Endothelial cell of umbilical vein (primary cell): Measurements from ENCODE around the gene CASP5. TPM values are rescaled to one million over a fixed set of nuclear protein-coding genes. Genes with fewer than 3 reads are reported as not detected.

Experiments
- BruUV-seq: library from RNA; stranded (reverse); fragments of 400-500 nt; replicated peaks from 2 replicates; lab custom pipeline; 2021; lab: Mats Ljungman, UMichigan
- CTCF ChIA-PET: fragments of 300-600, 350-600 bp; sonication (Branson Sonifier 250); formaldehyde crosslinking; loops from one replicate; lab custom pipeline; 2021; ENCODE audit warnings: antibody characterized with exemption, inconsistent platforms; lab: Charles Lee
- POLR2A ChIA-PET: fragments of 300-600, 350-600 bp; sonication (Branson Sonifier 250); formaldehyde crosslinking; loops from one replicate; lab custom pipeline; 2021; ENCODE audit warnings: antibody characterized with exemption, inconsistent platforms; lab: Charles Lee
- DNase-seq: peaks from one replicate; pipeline ENCODE4 v3.0.0-alpha.2; 2011; ENCODE audit warnings: low read depth, low spot score
- FAIRE-seq: peaks from 2 replicates; lab custom pipeline; 2011; peaks lifted over from hg19 to GRCh38; lab: Jason Lieb, UNC
- H2AFZ ChIP-seq: 2 replicates; pipeline ENCODE4 v1.6.0; 2012; ENCODE audit warnings: low read depth, low read length, control low read depth, inconsistent platforms
- H3K27ac ChIP-seq: 2 replicates; pipeline ENCODE4 v1.5.1; 2011; ENCODE audit warnings: low read depth, mild to moderate bottlenecking, control low read depth, low read length, moderate library complexity; ENCODE audit not compliant: insufficient read depth
- H3K27me3 ChIP-seq, 2 experiments: 2 replicates each; pipeline versions ENCODE4 v1.6.0 to v1.6.1; 2011; ENCODE audit warnings: low read length in 2 of 2, mixed read lengths in 1 of 2; ENCODE audit not compliant: control insufficient read depth in 2 of 2, insufficient read depth in 2 of 2
- H3K36me3 ChIP-seq, 2 experiments: 2 replicates in 1 of 2; 3 replicates in 1 of 2; pipeline ENCODE4 v1.5.1; 2011; ENCODE audit warnings: low read length in 2 of 2, mild to moderate bottlenecking in 1 of 2, moderate library complexity in 1 of 2; ENCODE audit not compliant: control insufficient read depth in 2 of 2, insufficient read depth in 2 of 2; ENCODE audit errors: extremely low read depth in 1 of 2
- H3K4me1 ChIP-seq: 3 replicates; pipeline ENCODE4 v1.5.1; 2011; ENCODE audit warnings: mild to moderate bottlenecking, low read length; ENCODE audit not compliant: control insufficient read depth, insufficient read depth; ENCODE audit errors: extremely low read depth
- H3K4me2 ChIP-seq: 2 replicates; pipeline ENCODE4 v1.6.1; 2011; ENCODE audit warnings: low read length, control low read depth, mixed read lengths; ENCODE audit not compliant: insufficient read depth
- H3K4me3 ChIP-seq, 3 experiments: fragments of 200-600 bp in 1 of 3; sonication (generic), shearing (Covaris generic) in 1 of 3; replicated peaks in 1 of 3; 2 replicates each; pipeline ENCODE4 v1.5.1; 2011 to 2016; ENCODE audit warnings: control low read depth in 3 of 3, low read length in 3 of 3, mild to moderate bottlenecking in 2 of 3, inconsistent platforms in 1 of 3, low read depth in 1 of 3, moderate library complexity in 1 of 3; ENCODE audit not compliant: insufficient read depth in 1 of 3
- H3K79me2 ChIP-seq: 2 replicates; pipeline ENCODE4 v1.6.0; 2012; ENCODE audit warnings: low read length, inconsistent platforms; ENCODE audit not compliant: control insufficient read depth, insufficient read depth
- H3K9ac ChIP-seq: replicated peaks from 2 replicates; pipeline ENCODE3; 2011; ENCODE audit warnings: low read length, control low read depth; ENCODE audit not compliant: insufficient read depth; ENCODE audit errors: extremely low read depth
- H3K9me1 ChIP-seq: replicated peaks from 3 replicates; pipeline ENCODE4 v1.6.0; 2011; ENCODE audit warnings: mild to moderate bottlenecking, low read length; ENCODE audit not compliant: control insufficient read depth, insufficient read depth; ENCODE audit errors: extremely low read depth
- H3K9me3 ChIP-seq: replicated peaks from 2 replicates; pipeline ENCODE4 v1.5.1; 2012; ENCODE audit warnings: low read length, inconsistent platforms; ENCODE audit not compliant: control insufficient read depth, insufficient read depth
- H4K20me1 ChIP-seq: replicated peaks from 2 replicates; pipeline ENCODE3; 2011; ENCODE audit warnings: mild to moderate bottlenecking, low read length; ENCODE audit not compliant: control insufficient read depth, insufficient read depth; ENCODE audit errors: extremely low read depth
- EZH2 ChIP-seq: IDR thresholded peaks from 2 replicates; pipeline ENCODE4 v1.6.1; 2012; ENCODE audit warnings: borderline replicate concordance, low read depth, mild to moderate bottlenecking, moderate library complexity, low read length, inconsistent platforms; ENCODE audit not compliant: severe bottlenecking
- FOS ChIP-seq: IDR thresholded peaks from 2 replicates; pipeline ENCODE4 v1.6.1; 2011; ENCODE audit warnings: mild to moderate bottlenecking, low read length, moderate library complexity, borderline replicate concordance; ENCODE audit not compliant: insufficient read depth
- GATA2 ChIP-seq: IDR thresholded peaks from 2 replicates; pipeline ENCODE4 v1.7.0; 2011; ENCODE audit warnings: low read depth, mild to moderate bottlenecking, moderate library complexity, mixed read lengths, low read length; ENCODE audit not compliant: insufficient read length, insufficient read depth
- JUN ChIP-seq: IDR thresholded peaks from 2 replicates; pipeline ENCODE4 v1.6.1; 2011; ENCODE audit warnings: borderline replicate concordance, low read depth; ENCODE audit not compliant: insufficient read length, insufficient read depth
- MYC ChIP-seq: IDR thresholded peaks from one replicate; pipeline ENCODE4 v1.6.1; 2011; ENCODE audit warnings: mild to moderate bottlenecking, low read depth, low read length
- POLR2A ChIP-seq: IDR thresholded peaks from 2 replicates; pipeline ENCODE4 v1.6.1; 2012; ENCODE audit warnings: low read depth, mild to moderate bottlenecking, control low read depth, low read length
- POLR2AphosphoS5 ChIP-seq: IDR thresholded peaks from 2 replicates; pipeline ENCODE4 v1.6.1; 2012; ENCODE audit warnings: low read depth, mild to moderate bottlenecking, control low read depth, low read length, moderate library complexity; ENCODE audit not compliant: insufficient read depth
- dilution Hi-C: fragments of 300-500 bp; cut with MboI; formaldehyde crosslinking; loops from one replicate; pipeline ENCODE4 v1.15.0; 2019; ENCODE audit warnings: low sequenced_read_pairs; ENCODE audit not compliant: extremely low pct_ligation_motif_present
- intact Hi-C: fragments of 100-400 bp; cut with micrococcal nuclease; formaldehyde crosslinking; loops from one replicate; pipeline ENCODE4 v1.10.0; 2022
- polyA plus RNA-seq, 4 experiments: library from polyadenylated mRNA; depleted of rRNA in 3 of 4; stranded (reverse) in 3 of 4; unstranded in 1 of 4; fragments of >200 nt; gene quantifications; 2 replicates each; pipeline versions ENCODE4 v1.2.1 to v1.2.3, GENCODE V29; 2011 to 2012; ENCODE audit warnings: missing spikeins in 1 of 4
- total RNA-seq: library from RNA; stranded (reverse); gene quantifications from 2 replicates; pipeline ENCODE4 v1.2.3, GENCODE V29; 2021
- TF ChIP-seq, protein P1 (sequence below): IDR thresholded peaks from 2 replicates; pipeline ENCODE4 v1.6.1; 2011; ENCODE audit not compliant: insufficient read depth, insufficient read length
- TF ChIP-seq, protein P2 (sequence below), 2 donors: IDR thresholded peaks; 1 replicate in 1 of 2; 2 replicates in 1 of 2; pipeline ENCODE4 v1.5.1; 2011; ENCODE audit warnings: low read length in 2 of 2, mild to moderate bottlenecking in 2 of 2, moderate library complexity in 2 of 2, control low read depth in 1 of 2, inconsistent platforms in 1 of 2, low read depth in 1 of 2; ENCODE audit not compliant: insufficient read depth in 1 of 2; ENCODE audit errors: extremely low read depth in 1 of 2

Gene CASP5
- total and polyA plus RNA-seq, 2 donors (not counting 3 experiments of a cell fraction or from before 2014, with no cell fraction given): not detected

DNA sequence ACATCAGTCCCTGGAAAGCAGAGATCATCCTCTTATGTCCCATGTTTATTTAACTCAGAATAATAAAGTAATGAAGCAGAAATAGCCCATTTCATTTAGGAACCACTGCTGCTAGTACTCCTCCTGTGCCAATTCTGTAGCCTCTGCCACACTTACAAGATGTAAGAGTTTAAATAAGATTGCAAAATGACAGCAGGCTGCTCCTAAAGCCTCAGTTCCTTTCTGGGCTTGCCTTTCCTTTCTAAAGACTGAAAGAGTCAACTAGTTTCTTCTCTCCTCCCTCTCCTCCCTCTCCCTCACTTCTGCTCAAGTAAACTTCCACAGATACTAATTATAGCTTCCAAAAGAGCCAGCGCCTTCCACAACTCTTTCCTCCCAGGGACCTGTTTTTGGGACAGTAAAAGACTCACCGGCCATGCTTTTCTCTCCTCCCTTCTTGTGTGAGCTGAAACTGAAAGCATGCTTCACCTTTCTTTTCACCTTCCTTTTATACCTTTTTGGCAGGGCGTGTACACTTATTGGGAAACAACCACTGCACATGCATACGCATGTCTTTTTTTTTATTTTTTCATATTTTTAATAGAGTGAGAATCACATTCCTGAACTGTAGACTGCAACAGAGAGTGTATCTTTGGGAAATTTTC is 48.2 kb upstream of the CASP5 start:
- intact Hi-C loops: no loop called here
- DNase-seq (no peak), FAIRE-seq (no peak)
- ChIA-PET POLR2A (no interaction called here), CTCF (no interaction called here)
- no TSS peak for BruUV-seq
- no peaks in the 10 kb centered on the region for H3K79me2 ChIP-seq
- no peak overlapping the region for H3K4me2 ChIP-seq
- H3K4me1 ChIP-seq: peaks cover 11% of the 10 kb centered on the region
- H3K27ac ChIP-seq: no peak overlapping the region
- TF ChIP-seq GATA2 (no peak), FOS (no peak), POLR2A (no peak), EZH2 (no peak), JUN (no peak), POLR2AphosphoS5 (no peak), MYC (no peak)
- TF ChIP-seq, protein P1, sequence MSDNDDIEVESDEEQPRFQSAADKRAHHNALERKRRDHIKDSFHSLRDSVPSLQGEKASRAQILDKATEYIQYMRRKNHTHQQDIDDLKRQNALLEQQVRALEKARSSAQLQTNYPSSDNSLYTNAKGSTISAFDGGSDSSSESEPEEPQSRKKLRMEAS: no peak
- TF ChIP-seq, protein P2, sequence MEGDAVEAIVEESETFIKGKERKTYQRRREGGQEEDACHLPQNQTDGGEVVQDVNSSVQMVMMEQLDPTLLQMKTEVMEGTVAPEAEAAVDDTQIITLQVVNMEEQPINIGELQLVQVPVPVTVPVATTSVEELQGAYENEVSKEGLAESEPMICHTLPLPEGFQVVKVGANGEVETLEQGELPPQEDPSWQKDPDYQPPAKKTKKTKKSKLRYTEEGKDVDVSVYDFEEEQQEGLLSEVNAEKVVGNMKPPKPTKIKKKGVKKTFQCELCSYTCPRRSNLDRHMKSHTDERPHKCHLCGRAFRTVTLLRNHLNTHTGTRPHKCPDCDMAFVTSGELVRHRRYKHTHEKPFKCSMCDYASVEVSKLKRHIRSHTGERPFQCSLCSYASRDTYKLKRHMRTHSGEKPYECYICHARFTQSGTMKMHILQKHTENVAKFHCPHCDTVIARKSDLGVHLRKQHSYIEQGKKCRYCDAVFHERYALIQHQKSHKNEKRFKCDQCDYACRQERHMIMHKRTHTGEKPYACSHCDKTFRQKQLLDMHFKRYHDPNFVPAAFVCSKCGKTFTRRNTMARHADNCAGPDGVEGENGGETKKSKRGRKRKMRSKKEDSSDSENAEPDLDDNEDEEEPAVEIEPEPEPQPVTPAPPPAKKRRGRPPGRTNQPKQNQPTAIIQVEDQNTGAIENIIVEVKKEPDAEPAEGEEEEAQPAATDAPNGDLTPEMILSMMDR (IDR thresholded peaks at IDR 0.05; ENCODE audit: extremely low read depth in 1 of 2, insufficient read depth in 1 of 2, low read depth in 1 of 2, low read length in 2 of 2): no peak
- H2AFZ ChIP-seq: no peak overlapping the region
- no peaks in the 10 kb centered on the region for H3K9me3 ChIP-seq
- no peaks in the 10 kb centered on the region for H4K20me1 ChIP-seq
- dilution Hi-C loops: no loop called here
- no peak overlapping the region for H3K9ac ChIP-seq
- H3K27me3 ChIP-seq: no peaks in the 10 kb centered on the region
- H3K9me1 ChIP-seq: no peaks in the 10 kb centered on the region
- no peak overlapping the region for H3K4me3 ChIP-seq
- H3K36me3 ChIP-seq: no peaks in the 10 kb centered on the region
